ENCODE measurements around the gene TAF3.
"Not testable (repeated sequence)": the region's sequence is repeated elsewhere in the genome, so short reads cannot be mapped to it uniquely, and the experiment has no call there.

TAF3 gene

GRCh38 chr10:7972367-7972766 is 154.1 kb downstream of the TAF3 start:
- DNase-seq = no peak

DNA sequence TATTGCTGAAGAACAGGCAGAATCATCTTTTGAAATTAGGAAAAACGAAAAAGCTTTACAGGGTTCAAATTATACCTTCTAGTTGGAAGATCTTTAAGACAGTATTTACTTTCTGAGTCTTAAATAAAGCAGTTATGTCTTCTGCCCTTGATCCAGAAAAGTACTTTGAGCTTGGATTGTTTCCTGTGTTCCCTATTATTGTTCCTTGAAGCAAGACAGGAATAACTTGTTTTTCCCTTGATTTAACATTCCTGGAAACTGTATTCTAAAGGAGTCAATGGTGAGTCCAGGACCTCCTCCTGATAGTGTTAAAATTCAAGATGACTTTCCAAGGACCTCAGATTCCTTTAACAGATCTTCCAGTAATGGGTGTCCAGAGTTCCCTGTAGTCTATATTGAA is 161.9 kb downstream of the TAF3 start:
- no peak for DNase-seq

DNA sequence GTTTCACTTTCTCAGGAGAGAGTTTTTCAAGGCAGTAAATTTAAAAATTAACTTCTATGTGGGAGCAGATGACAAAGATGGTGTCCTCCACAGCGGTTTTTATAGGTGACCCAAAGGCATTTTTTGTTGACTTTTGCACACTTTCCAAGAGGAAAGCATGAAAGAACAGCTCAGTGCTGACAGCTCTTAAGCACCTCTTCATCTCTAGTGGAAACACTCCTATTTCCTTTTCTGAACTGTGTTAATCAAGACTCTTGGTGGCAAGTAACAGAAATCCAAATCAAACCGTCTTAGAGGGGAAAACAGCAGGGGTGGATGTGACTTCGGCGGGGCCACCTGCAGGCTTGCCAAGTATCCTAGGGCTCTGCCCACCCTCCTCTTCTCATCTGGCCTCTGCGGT is 164.4 kb downstream of the TAF3 start:
- no peak for DNase-seq

GRCh38 chr10:7984325-7984724 is 166.0 kb downstream of the TAF3 start:
- no peak for DNase-seq

GRCh38 chr10:7984896-7985295 is 166.6 kb downstream of the TAF3 start:
- no peak for DNase-seq

DNA sequence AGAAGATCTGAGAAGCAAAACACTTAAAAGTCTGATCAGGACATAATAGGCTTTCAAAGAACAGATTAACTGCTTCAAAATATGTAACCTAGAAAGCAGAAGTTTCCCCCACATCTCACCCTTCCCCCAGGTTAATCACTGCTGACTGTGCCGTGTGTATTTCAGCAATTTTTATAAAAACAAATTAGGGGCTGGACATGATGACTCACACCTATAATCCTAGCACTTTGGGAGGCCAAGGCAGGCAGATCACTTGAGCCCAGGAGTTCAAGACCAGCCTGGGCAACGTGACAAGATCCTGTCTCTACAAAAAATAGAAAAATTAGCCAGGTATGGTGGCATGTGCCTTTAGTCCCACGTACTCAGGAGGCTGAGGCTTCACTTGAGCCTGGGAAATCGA is 168.5 kb downstream of the TAF3 start:
- no peak for DNase-seq

GRCh38 chr10:7988989-7989388 is 170.7 kb downstream of the TAF3 start:
- peak; percentile 14 for DNase-seq

GRCh38 chr10:7998831-7999230 is 180.5 kb downstream of the TAF3 start:
- DNase-seq = no peak

GRCh38 chr10:8004469-8005000 is 186.2 kb downstream of the TAF3 start:
- DNase-seq = no peak

DNA sequence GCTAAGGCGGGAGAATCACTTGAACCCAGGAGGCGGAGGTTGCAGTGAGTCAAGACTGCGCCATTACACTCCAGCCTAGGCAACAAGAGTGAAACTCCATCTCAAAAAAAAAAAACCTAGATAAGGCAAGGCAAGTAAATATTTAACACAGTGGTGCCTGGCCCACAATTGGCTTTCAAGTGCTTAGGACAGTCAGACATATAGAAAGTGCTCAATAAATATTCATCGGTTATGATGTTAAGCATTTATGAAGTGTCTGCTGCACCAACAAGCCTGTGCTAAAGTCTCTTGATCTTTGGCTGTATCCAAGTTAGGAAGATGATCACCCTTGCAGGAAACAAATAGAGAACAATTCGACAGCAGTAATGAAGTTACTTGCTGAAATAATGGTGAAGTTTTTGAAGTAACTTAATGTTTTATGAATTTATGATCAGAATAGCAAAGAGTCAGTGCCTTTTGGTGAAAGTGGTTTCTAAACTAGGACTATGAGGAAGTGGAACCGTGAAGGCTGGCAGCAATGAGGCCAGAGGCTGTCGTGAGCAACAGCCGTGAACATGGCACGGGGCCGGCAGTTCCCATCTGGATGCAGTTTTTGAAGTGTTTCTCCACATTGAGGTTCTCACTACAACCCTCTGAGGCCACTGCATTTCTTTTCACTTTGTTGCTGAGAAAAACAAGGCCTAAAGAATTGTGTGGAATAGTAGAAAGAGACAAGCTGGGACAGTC is 188.1 kb downstream of the TAF3 start:
- DNase-seq = no peak

DNA sequence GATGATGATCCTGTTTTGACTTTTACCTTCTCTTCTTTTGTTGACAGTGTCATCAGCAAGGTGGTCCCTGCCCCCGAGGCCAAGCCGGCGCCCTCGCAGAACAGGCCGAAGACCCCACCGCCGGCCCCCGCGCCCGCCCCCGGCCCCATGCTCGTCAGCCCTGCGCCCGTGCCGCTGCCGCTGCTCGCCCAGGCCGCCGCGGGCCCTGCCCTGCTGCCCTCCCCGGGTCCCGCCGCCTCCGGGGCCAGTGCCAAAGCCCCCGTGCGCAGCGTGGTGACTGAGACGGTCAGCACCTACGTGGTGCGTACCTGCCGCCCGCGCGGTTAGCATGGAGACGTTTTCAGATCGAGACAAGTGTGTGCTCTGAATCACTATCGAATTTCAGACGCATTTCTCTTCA is 190.7 kb downstream of the TAF3 start:
- no peak for DNase-seq

GRCh38 chr10:8013006-8013405 is 194.7 kb downstream of the TAF3 start:
- DNase-seq = no peak

GRCh38 chr10:8013619-8014018 is 195.3 kb downstream of the TAF3 start:
- no peak for DNase-seq

GRCh38 chr10:8014649-8015048 is 196.3 kb downstream of the TAF3 start:
- DNase-seq = no peak

- DNase-seq = no peak
These were observed 199.0 kb downstream of the TAF3 start for GRCh38 chr10:8017277-8017676.

- DNase-seq = no peak
These were observed 205.0 kb downstream of the TAF3 start for GRCh38 chr10:8023321-8023720.

DNA sequence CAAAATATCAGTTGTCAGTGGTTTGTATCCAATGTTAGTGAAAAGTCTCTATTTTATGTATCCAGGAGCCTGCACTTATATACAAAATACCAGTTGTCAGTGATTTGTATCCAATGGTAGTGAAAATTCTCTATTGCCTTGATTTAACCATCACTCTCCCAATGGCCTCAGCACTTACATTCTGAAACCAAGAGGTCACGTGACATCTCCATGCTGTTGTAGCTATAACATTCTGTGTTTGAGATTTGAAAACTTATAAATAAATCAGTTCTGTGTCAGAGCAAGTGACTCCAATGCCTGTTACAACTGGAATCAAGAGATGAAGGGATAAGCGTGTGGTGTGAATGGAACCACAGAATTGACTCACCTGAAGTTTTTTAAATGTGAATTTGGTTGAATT is 205.5 kb downstream of the TAF3 start:
- DNase-seq = no peak

DNA sequence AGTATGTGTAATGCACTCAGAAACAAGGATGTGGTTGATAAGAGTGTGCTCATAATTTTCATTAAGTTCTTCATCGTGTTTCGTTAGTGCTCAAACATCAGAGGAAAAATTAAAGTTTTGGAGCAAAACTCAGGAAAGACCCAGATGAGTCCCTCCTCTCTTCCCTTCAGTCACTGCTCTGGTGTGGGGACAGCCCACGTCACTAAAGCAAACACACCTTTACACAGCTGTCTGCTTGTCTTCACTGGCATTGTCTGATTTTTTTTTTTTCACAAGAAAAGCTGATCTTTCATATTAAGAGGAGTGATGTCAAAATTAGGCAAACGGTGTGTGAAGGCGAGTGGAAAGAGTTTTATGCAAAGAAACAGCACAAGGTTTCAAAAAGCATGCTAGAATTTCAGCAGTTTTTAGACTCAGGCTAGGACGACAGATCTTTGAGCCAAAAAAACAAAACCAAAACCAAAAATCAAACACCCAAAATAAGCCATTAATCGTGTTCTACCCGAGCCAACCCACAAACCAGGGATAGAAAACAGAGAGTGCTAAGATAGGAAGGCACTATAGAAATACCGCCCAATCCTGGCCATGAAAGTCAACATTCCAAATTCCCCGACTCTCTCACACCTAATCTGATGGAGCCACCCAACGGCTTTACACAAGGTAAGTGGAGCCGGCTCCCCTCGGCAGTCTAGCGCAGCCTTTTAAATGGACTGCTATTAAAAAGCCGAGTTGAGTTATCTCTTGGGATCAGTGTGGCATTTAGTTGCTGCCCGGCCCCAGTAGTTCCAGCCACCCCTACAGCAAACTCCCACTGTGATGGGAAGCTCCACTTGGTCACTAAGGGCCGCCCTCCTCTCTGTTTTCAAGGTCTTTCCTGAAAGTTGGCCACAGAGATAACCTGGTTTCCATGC is 208.3 kb downstream of the TAF3 start:
- DNase-seq = no peak

- DNase-seq = not testable (repeated sequence)
These were observed 212.9 kb downstream of the TAF3 start for GRCh38 chr10:8031211-8031610.

GRCh38 chr10:8032558-8032957 is 214.3 kb downstream of the TAF3 start:
- DNase-seq = no peak

- no peak for DNase-seq
These were observed 215.6 kb downstream of the TAF3 start for GRCh38 chr10:8033812-8034465.

DNA sequence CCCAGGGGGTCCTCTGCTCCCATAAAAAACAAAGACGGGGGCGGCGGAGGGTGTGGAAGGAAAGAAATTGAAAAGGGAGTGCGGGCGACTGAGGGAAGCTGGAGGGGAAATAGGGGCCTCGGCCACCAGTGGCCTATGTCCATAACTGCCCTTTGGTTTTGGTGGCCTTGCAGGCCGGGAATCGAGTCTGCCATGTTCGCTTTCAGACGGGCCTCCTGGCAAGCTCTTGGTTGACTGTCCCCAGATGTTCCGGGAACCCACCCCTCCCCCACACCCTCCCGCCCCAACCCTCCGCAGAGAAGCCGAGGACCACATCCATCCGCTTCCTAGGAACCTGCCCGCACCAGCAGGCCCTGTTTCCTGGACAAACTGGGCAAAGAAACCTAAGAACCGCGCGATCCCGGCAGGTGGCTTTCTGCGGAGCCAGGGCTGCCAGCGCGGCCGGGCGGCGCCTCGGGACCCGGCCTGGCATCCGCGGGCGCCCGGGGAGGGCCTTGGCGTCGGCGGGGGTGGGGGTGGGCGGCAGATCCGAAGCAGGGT is 216.2 kb downstream of the TAF3 start:
- no peak for DNase-seq

DNA sequence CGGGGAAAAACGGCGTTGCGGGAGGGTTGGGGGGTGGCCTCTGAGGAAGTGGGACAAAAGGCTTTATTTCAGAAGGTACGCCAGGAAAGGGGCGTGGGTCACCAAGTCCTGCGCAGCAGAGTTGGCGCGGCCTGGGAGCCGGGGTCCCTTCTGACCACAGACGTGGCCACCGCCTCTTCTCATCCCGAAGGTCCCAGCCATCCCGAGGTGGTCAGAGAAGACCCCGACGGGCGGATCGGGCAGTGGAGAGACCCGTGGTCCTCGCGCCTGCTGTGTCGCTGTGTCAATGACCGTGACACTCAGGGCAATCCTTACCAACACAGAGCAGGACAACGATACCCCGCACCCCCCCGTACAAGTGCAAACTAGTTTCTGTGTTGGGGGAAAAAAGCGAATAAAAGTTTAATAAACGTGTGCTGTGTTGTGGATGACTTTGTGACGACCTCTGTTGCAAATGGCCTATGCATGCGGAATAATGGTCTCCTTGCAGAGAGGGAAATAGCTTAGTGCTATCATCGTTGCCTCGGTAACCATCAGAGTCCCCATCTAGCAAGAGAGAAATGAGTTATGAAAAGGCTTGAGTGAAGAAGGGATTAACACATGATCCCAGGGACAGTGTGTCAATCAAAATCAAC is 216.8 kb downstream of the TAF3 start:
- DNase-seq = no peak

Measured in NCI-H82 (cell line).